Calu3 (cell line): ENCODE measurements around the gene DYRK1A. TPM values are rescaled to one million over a fixed set of nuclear protein-coding genes. Genes with fewer than 3 reads are reported as not detected.

ENCODE experiments used
- BruUV-seq: library from RNA; stranded (reverse); fragments of 400-500 nt; replicated peaks from 2 replicates; lab custom pipeline; 2021; lab: Mats Ljungman, UMichigan
- CTCF ChIA-PET: fragments of 300-600 bp; sonication (Branson Sonifier 250); formaldehyde crosslinking; loops from one replicate; lab custom pipeline; 2022; ENCODE audit warnings: antibody characterized with exemption; lab: Charles Lee
- DNase-seq: peaks from one replicate; pipeline ENCODE4 v3.0.0; 2022
- H3K27ac Mint-ChIP-seq: one replicate; pipeline ENCODE4 v1.8.0; 2022; ENCODE audit warnings: mixed read lengths; ENCODE audit not compliant: unreplicated experiment
- H3K27me3 Mint-ChIP-seq: one replicate; pipeline ENCODE4 v1.8.0; 2022; ENCODE audit warnings: mixed read lengths; ENCODE audit not compliant: unreplicated experiment
- H3K36me3 Mint-ChIP-seq: one replicate; pipeline ENCODE4 v1.8.0; 2022; ENCODE audit warnings: mild to moderate bottlenecking, moderate library complexity, mixed read lengths; ENCODE audit not compliant: insufficient read depth, unreplicated experiment
- H3K4me1 Mint-ChIP-seq: one replicate; pipeline ENCODE4 v1.8.0; 2022; ENCODE audit warnings: mild to moderate bottlenecking, low read depth, mixed read lengths; ENCODE audit not compliant: unreplicated experiment
- H3K4me3 Mint-ChIP-seq: one replicate; pipeline ENCODE4 v1.8.0; 2022; ENCODE audit warnings: mild to moderate bottlenecking, low read depth, moderate library complexity, mixed read lengths; ENCODE audit not compliant: unreplicated experiment
- H3K9me3 Mint-ChIP-seq: one replicate; pipeline ENCODE4 v1.8.0; 2022; ENCODE audit warnings: low read depth, mixed read lengths; ENCODE audit not compliant: unreplicated experiment
- intact Hi-C: fragments of 100-400 bp; cut with micrococcal nuclease; formaldehyde crosslinking; loops from one replicate; pipeline ENCODE4 v1.10.0; 2022; ENCODE audit not compliant: unreplicated experiment
- total RNA-seq: library from RNA; stranded (reverse); gene quantifications from 2 replicates; pipeline ENCODE4 v1.2.3, GENCODE V29; 2022
- TF ChIP-seq, protein P1 (sequence below): fragments of 200-600 bp; IDR thresholded peaks from one replicate; pipeline ENCODE4 v1.8.0; 2022; ENCODE audit warnings: antibody characterized with exemption; ENCODE audit not compliant: unreplicated experiment

Gene DYRK1A
- total RNA-seq, 1 experiment from 2014 or later = 45.4 TPM

DNA sequence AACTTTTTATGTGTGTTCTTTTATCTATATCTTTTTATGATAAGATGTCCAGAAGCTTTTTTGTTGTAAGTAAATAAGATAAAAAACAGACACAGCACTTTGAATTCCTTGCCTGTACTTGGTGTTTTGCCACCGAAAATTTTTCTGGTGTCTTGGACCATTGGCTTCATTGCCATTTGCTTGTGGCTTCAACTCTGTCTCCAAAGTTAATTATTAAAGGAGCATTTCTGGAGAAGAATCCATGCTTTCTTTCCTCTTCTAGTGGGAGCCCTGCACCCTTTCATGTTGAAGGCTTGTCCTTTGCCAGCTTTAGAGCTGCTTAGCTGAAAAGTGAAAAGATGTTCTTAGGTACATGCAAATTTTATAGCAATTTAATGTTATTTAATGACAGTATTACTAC is 112.2 kb downstream of the DYRK1A start:
- Mint-ChIP-seq H3K4me3 (no peak overlapping the region), H3K27me3 (no peaks in the 10 kb centered on the region), H3K9me3 (no peaks in the 10 kb centered on the region), H3K27ac (no peak overlapping the region), H3K4me1 (peaks cover 8% of the 10 kb centered on the region), H3K36me3 (peaks cover 5% of the 10 kb centered on the region)
- TF ChIP-seq, protein P1, sequence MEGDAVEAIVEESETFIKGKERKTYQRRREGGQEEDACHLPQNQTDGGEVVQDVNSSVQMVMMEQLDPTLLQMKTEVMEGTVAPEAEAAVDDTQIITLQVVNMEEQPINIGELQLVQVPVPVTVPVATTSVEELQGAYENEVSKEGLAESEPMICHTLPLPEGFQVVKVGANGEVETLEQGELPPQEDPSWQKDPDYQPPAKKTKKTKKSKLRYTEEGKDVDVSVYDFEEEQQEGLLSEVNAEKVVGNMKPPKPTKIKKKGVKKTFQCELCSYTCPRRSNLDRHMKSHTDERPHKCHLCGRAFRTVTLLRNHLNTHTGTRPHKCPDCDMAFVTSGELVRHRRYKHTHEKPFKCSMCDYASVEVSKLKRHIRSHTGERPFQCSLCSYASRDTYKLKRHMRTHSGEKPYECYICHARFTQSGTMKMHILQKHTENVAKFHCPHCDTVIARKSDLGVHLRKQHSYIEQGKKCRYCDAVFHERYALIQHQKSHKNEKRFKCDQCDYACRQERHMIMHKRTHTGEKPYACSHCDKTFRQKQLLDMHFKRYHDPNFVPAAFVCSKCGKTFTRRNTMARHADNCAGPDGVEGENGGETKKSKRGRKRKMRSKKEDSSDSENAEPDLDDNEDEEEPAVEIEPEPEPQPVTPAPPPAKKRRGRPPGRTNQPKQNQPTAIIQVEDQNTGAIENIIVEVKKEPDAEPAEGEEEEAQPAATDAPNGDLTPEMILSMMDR = no peak
- CTCF ChIA-PET = interaction anchor here (1.2 kb wide), 1 partner anchor 74 kb away, joined by 3 read pairs; no protein-coding TSS in a partner anchor
- intact Hi-C loops = no loop called here
- DNase-seq = no peak
- BruUV-seq = no TSS peak

DNA sequence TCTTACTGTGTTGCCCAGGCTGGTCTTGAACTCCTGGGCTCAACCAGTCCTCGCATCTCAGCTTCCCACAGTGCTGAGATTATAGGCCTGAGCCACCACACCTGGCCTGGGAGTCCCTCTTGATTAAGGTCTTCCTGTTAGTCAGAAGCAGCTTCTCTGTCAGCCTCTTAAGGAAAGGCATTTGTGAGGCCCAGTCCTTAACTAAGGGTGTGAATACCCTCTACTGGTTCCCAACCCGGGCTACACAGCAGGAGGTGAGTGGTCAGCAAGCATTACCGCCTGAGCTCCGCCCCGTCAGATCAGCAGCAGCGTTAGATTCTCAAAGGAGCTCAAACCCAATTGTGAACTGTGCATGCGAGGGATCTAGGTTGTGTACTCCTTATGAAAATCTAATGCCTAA is 117.2 kb downstream of the DYRK1A start:
- Mint-ChIP-seq H3K4me3 (no peak overlapping the region), H3K36me3 (peaks cover 5% of the 10 kb centered on the region), H3K27ac (no peak overlapping the region), H3K4me1 (no peaks in the 10 kb centered on the region), H3K9me3 (no peaks in the 10 kb centered on the region), H3K27me3 (no peaks in the 10 kb centered on the region)
- intact Hi-C loops = no loop called here
- BruUV-seq = no TSS peak
- TF ChIP-seq, protein P1 = no peak
- CTCF ChIA-PET = no interaction called here
- DNase-seq = no peak

DNA sequence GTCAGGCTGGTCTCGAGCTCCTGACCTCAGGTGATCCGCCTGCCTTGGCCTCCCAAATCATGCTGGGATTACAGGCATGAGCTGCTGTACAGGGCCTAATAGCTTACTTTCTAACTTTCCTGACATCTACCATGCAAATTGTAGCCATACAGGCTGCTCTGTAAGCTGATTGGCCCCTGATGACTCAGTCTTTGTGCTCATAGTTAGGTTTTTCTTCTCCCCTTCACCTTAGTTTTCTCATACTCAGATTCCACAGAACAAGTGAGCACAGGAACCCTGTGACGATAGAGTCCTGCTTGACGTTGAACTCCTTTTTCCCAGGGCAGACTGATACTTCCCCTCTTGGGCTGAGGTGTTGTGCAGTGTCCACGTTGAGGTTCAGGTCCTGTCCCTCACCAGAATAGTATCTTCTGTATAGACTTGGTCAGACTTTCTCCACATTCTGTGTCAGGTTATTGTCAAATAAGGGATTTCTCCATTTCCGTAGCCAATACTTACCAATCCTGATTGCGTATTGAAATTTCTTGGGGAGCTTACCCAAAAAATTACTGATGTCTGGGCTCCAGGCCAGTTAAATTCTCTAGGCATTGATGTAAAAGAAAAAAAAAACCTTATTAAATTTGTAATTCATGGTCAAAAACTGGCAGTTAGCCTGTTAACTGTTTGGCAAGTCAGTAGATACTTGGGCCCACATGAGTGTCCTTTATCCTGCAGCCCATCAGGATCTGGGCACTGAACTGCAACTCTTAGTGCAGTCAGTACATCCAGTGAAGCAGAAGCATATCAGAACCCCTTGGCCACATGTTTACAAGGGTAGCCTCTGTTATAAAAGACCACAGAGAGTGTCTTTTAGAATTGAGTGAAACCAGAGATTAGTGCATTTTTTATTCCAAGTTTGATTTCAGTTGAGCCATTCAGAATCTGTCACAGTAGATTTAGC is 118.2 kb downstream of the DYRK1A start:
- no peaks in the 10 kb centered on the region for H3K27me3 Mint-ChIP-seq
- CTCF ChIA-PET = no interaction called here
- no peaks in the 10 kb centered on the region for H3K9me3 Mint-ChIP-seq
- H3K27ac Mint-ChIP-seq = no peak overlapping the region
- DNase-seq = no peak
- no peaks in the 10 kb centered on the region for H3K4me1 Mint-ChIP-seq
- no peak overlapping the region for H3K4me3 Mint-ChIP-seq
- BruUV-seq = no TSS peak
- peaks cover 5% of the 10 kb centered on the region for H3K36me3 Mint-ChIP-seq
- TF ChIP-seq, protein P1 = no peak
- intact Hi-C loops = no loop called here

DNA sequence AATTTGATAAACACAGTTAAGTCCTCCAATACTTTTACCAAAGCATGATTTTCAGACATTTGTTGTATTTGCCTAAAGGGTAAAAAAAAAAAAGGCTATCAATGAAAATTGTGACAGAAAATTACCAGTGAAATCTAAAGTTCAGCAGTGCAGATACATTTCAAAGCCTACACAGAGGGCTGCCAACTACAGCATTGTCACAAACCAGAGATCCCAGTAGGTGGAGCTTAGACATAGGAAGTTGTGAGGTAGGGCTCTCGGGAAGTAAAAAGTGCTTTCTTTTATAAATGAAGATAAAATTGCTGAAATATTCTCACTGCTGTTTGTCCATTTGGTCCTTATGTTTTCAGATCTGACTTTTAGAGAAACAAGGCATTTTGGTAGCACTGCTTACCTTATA is 123.0 kb downstream of the DYRK1A start:
- intact Hi-C loops = no loop called here
- CTCF ChIA-PET = no interaction called here
- no peak for DNase-seq
- Mint-ChIP-seq H3K9me3 (no peaks in the 10 kb centered on the region), H3K27me3 (no peaks in the 10 kb centered on the region), H3K4me3 (no peak overlapping the region), H3K36me3 (peaks cover 14% of the 10 kb centered on the region), H3K27ac (no peak overlapping the region), H3K4me1 (no peaks in the 10 kb centered on the region)
- no TSS peak for BruUV-seq
- TF ChIP-seq, protein P1 = no peak
